Astrocyte (in vitro differentiated cells and primary cell): ENCODE measurements around the gene ERICH6. TPM values are rescaled to one million over a fixed set of nuclear protein-coding genes. Genes with fewer than 3 reads are reported as not detected.

Experiments used
- DNase-seq: peaks from one replicate; pipeline ENCODE4 v3.0.0-alpha.2; 2010; ENCODE audit warnings: low read depth
- FAIRE-seq: peaks from 2 replicates; lab custom pipeline; 2011; peaks lifted over from hg19 to GRCh38; lab: Jason Lieb, UNC
- H2AFZ ChIP-seq: 2 replicates; pipeline ENCODE4 v1.6.0; 2012; ENCODE audit warnings: low read depth, low read length, inconsistent platforms
- H3K27ac ChIP-seq: 2 replicates; pipeline ENCODE4 v1.5.1; 2011; ENCODE audit warnings: low read depth, low read length, inconsistent platforms
- H3K27me3 ChIP-seq: 2 replicates; pipeline ENCODE4 v1.6.0; 2011; ENCODE audit warnings: low read length, inconsistent platforms; ENCODE audit not compliant: insufficient read depth
- H3K36me3 ChIP-seq: 2 replicates; pipeline ENCODE4 v1.5.1; 2011; ENCODE audit warnings: low read length, inconsistent platforms; ENCODE audit not compliant: insufficient read depth
- H3K4me1 ChIP-seq: 2 replicates; pipeline ENCODE4 v1.5.1; 2011; ENCODE audit warnings: low read length, inconsistent platforms; ENCODE audit not compliant: insufficient read depth
- H3K4me2 ChIP-seq: 2 replicates; pipeline ENCODE4 v1.6.0; 2012; ENCODE audit warnings: low read length, inconsistent platforms
- H3K4me3 ChIP-seq: 2 replicates; pipeline ENCODE4 v1.5.1; 2011; ENCODE audit warnings: low read depth, mild to moderate bottlenecking, low read length, inconsistent platforms; ENCODE audit not compliant: insufficient read depth
- H3K79me2 ChIP-seq: 2 replicates; pipeline ENCODE4 v1.6.0; 2012; ENCODE audit warnings: mild to moderate bottlenecking, low read length, inconsistent platforms; ENCODE audit not compliant: insufficient read depth
- H3K9ac ChIP-seq: 2 replicates; pipeline ENCODE4 v1.6.0; 2012; ENCODE audit warnings: mild to moderate bottlenecking, low read length, inconsistent platforms
- H3K9me3 ChIP-seq: 2 replicates; pipeline ENCODE4 v1.5.1; 2012; ENCODE audit warnings: low read depth, mild to moderate bottlenecking, low read length, inconsistent platforms; ENCODE audit not compliant: insufficient read depth
- H4K20me1 ChIP-seq: 2 replicates; pipeline ENCODE4 v1.6.0; 2012; ENCODE audit warnings: low read length, inconsistent platforms; ENCODE audit not compliant: insufficient read depth
- H3K27ac Mint-ChIP-seq: one replicate; pipeline ENCODE4 v1.8.0; 2021; ENCODE audit warnings: mild to moderate bottlenecking, mixed read lengths; ENCODE audit not compliant: unreplicated experiment
- H3K27me3 Mint-ChIP-seq: one replicate; pipeline ENCODE4 v1.8.0; 2021; ENCODE audit warnings: low read depth, mixed read lengths; ENCODE audit not compliant: unreplicated experiment
- H3K36me3 Mint-ChIP-seq: one replicate; pipeline ENCODE4 v1.8.0; 2021; ENCODE audit warnings: low read depth, mixed read lengths; ENCODE audit not compliant: unreplicated experiment
- H3K4me1 Mint-ChIP-seq: one replicate; pipeline ENCODE4 v1.8.0; 2021; ENCODE audit warnings: low read depth, mixed read lengths; ENCODE audit not compliant: unreplicated experiment
- H3K4me3 Mint-ChIP-seq: one replicate; pipeline ENCODE4 v1.8.0; 2021; ENCODE audit warnings: mild to moderate bottlenecking, moderate library complexity, mixed read lengths; ENCODE audit not compliant: unreplicated experiment
- H3K9me3 Mint-ChIP-seq: one replicate; pipeline ENCODE4 v1.8.0; 2021; ENCODE audit warnings: mild to moderate bottlenecking, mixed read lengths; ENCODE audit not compliant: unreplicated experiment
- CTCF ChIP-seq: IDR thresholded peaks from 2 replicates; pipeline ENCODE4 v1.5.1; 2011; ENCODE audit warnings: low read depth, mild to moderate bottlenecking, inconsistent platforms, low read length, moderate library complexity; ENCODE audit not compliant: insufficient read depth
- EZH2 ChIP-seq: IDR thresholded peaks from 2 replicates; pipeline ENCODE4 v1.6.1; 2012; ENCODE audit warnings: mild to moderate bottlenecking, low read length, inconsistent platforms; ENCODE audit not compliant: insufficient read depth
- total RNA-seq: library from RNA; stranded (reverse); gene quantifications from 2 replicates; pipeline ENCODE4 v1.2.1, GENCODE V29; 2021

ERICH6 gene
- total RNA-seq, 1 donor from 2014 or later = 0.09 TPM

DNA sequence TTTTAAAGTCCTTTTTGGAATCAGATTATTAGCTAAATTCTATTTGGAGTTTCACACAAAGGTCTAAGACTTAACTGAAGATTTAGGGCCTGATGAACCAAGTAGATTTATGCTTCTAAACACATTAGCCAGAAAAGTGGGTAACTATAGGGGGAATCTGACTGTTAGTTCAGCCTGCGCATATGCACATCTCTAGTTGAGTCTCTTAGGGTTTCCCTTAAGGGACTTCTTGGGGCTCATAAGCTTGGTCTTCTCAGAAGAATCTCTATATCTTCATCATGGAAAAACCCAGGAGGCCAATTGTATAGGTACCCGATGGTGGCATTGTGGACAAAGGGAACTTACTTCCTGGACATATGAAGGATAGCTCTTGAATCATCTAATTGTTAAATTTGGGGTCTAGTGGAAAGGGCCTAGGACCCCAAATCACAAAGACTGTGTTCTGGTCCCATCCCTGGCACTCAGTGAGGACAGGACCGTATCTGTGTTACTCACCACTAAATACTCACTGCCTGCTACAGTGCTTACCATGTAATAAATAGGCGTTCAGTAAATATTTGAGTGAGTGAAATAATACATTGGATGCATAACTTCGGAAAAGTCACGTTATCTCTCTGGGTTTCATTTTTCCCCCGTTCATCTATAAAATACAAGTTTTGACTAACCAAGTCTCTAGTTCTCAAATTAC, 83.6 kb downstream of the ERICH6 start:
- H3K9me3 ChIP-seq = no peaks in the 10 kb centered on the region
- H4K20me1 ChIP-seq = peaks cover 62% of the 10 kb centered on the region
- Mint-ChIP-seq H3K27me3 (no peaks in the 10 kb centered on the region), H3K4me3 (no peak overlapping the region), H3K36me3 (peaks cover 8% of the 10 kb centered on the region), H3K4me1 (peaks cover 9% of the 10 kb centered on the region), H3K27ac (no peak overlapping the region), H3K9me3 (no peaks in the 10 kb centered on the region)
- DNase-seq = no peak
- H2AFZ ChIP-seq = no peak overlapping the region
- no peak overlapping the region for H3K9ac ChIP-seq
- peaks cover 15% of the 10 kb centered on the region for H3K4me1 ChIP-seq
- H3K4me3 ChIP-seq = no peak overlapping the region
- H3K27me3 ChIP-seq = no peaks in the 10 kb centered on the region
- peaks cover 77% of the 10 kb centered on the region for H3K79me2 ChIP-seq
- TF ChIP-seq EZH2 (no peak), CTCF (no peak)
- FAIRE-seq = no peak
- no peak overlapping the region for H3K4me2 ChIP-seq
- H3K27ac ChIP-seq = no peak overlapping the region
- peaks cover 5% of the 10 kb centered on the region for H3K36me3 ChIP-seq

GRCh38 chr3:150613709-150614480, 89.8 kb downstream of the ERICH6 start:
- Mint-ChIP-seq H3K9me3 (no peaks in the 10 kb centered on the region), H3K27ac (no peak overlapping the region), H3K4me3 (no peak overlapping the region), H3K27me3 (no peaks in the 10 kb centered on the region), H3K4me1 (peaks cover 5% of the 10 kb centered on the region), H3K36me3 (peaks cover 2% of the 10 kb centered on the region)
- Histone ChIP-seq H3K9ac (no peak overlapping the region), H2AFZ (no peak overlapping the region), H3K36me3 (peaks cover 11% of the 10 kb centered on the region), H3K4me3 (no peak overlapping the region), H4K20me1 (peaks cover 79% of the 10 kb centered on the region), H3K27me3 (no peaks in the 10 kb centered on the region), H3K4me1 (no peaks in the 10 kb centered on the region), H3K27ac (no peak overlapping the region), H3K79me2 (peaks cover 81% of the 10 kb centered on the region), H3K4me2 (no peak overlapping the region), H3K9me3 (no peaks in the 10 kb centered on the region)
- no peak for TF ChIP-seq CTCF
- no peak for TF ChIP-seq EZH2
- no peak for DNase-seq
- no peak for FAIRE-seq
